ENCODE data around the gene KRTAP5-6.

GRCh38 chr11:1673446-1674172, 23.4 kb upstream of the KRTAP5-6 start:
- TF ChIP-seq, protein P1, sequence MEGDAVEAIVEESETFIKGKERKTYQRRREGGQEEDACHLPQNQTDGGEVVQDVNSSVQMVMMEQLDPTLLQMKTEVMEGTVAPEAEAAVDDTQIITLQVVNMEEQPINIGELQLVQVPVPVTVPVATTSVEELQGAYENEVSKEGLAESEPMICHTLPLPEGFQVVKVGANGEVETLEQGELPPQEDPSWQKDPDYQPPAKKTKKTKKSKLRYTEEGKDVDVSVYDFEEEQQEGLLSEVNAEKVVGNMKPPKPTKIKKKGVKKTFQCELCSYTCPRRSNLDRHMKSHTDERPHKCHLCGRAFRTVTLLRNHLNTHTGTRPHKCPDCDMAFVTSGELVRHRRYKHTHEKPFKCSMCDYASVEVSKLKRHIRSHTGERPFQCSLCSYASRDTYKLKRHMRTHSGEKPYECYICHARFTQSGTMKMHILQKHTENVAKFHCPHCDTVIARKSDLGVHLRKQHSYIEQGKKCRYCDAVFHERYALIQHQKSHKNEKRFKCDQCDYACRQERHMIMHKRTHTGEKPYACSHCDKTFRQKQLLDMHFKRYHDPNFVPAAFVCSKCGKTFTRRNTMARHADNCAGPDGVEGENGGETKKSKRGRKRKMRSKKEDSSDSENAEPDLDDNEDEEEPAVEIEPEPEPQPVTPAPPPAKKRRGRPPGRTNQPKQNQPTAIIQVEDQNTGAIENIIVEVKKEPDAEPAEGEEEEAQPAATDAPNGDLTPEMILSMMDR (optimal IDR thresholded peaks at IDR 0.05 in 1 of 3, IDR thresholded peaks at IDR 0.05 in 1 of 3, conservative IDR thresholded peaks at IDR 0.05 in 1 of 3; ENCODE audit: extremely low read depth in 1 of 3, insufficient read depth in 2 of 3, low read length in 3 of 3), result no peak
- no peak for TF ChIP-seq EZH2 (IDR thresholded peaks at IDR 0.05; ENCODE audit: low read length)
